MV-4-11 (cell line): ENCODE results near the gene RGS6.
A peak's percentile ranks its signal among the peaks of the same experiment; 100 is the strongest.

ENCODE experiments used
- DNase-seq: peaks from one replicate; lab custom pipeline; 2025; lab: John Stamatoyannopoulos, UW

The RGS6 gene

DNA sequence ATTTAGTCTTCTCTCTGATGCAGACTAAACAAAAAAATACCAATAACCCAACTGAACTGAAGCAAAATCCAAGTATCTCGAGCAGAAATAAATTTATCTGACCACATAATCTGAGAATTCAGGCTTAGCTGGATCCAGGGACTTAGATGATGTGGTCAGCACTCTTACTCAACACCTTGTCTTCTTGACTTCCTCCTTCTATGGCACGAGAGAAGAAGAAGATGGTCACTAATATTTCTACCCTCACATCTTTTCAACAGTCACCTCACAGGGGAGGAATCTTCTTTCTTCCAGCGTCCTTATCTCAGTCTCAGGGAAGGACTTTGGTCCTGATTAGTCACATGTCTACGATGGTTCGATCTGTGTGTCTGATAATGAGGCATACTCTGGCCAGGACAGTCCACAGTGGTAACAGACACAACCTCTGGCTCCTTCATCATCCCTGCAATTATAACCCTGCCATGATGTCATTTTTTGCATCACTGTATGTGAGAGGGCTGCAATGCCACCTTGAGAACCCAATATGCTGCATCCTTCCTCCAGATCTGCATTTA lies 15.8 kb downstream of the RGS6 start:
- DNase-seq = peak; percentile 21

DNA sequence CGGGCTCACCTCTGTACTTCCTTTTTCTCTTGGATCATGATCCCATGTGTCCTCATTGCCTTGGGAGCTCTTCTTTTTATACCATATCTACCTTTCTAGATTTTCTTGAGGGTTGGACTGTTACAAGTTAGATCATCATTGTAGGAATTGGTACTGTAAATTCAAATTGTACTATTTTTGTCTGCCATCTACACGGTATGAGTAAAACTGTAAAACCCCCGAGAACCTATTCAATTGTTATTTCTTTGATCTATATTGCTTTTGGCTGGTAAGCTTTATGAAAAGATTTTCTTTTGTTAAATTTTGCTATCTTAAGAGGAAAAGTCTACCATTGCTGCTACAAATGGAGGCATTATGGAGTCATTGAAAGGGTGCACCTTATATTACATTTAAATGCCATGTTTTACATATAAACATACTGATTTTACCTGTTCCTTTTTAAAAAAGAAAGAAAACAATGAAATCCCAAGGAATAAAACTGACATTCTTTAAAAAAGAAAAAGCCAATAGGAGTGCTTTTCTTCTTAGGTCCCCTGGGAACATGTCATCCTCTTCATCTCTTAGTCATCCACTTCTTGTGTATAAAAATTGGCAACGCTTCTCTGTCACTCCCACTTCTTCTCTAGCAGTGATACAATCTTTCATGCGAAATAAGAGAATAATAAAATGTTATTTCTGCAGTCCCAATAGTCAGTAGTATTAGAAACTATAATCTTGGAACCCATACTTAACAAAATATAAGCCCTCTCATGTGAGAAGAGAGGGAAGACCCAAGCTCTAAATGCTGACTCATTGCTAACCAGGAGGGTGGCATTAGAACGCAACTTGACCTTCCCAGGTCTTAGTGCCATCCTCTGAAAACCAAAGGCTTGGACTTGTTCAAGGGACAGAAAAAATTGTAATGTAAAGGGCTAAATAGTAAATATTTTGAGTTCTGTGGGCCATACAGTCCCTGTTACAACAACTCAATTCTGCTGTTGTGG lies 20.4 kb downstream of the RGS6 start:
- DNase-seq = no peak

DNA sequence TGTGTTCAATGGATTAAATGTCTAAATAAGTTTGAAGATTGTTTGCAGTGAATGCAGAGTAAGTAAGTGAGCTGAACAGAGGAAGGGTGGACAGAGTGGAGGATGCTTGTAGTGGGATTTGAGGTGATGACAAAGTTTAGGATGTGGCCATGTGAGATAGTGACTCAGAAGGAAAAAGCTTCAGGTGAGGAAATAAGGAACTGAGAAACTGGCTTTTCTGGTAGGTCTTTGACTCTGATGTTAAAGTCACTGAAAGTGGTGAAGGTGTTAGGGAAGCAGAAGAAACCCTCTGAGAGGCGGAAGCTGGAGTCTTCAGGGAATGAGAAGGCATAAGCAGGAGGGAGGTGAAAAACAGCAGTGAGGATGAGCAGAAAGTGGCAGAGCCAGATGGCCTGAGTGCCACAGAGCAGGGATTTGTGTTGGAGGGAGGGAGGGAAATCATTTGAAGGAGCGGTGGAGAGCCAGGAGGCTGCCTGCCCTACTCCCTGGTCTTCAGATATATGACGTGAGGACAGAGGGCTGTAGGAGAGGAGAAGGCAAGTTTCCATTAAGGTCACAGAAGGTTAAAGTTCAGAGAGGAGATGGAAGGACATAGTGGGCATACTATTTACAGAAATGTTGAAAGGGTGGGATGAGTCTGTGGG lies 24.8 kb downstream of the RGS6 start:
- DNase-seq = no peak

DNA sequence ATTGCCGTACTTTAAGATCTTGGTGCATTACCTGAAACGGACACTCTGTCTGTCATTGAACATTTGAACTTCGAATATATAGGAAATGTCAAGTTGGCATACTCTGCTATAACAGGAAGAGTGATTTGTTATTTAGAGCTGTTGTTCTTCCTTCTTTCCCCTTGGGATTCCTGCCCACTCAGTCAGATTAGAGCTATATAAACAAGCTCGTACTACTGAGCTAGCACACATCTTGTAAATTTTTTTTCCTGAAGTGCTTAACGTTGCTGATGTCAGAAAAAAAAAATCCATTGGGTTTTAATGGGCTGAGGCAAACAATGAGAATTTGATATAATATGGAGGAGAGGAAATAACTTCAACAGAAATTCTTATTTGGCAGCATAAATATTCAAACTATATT lies 26.8 kb downstream of the RGS6 start:
- DNase-seq = no peak

GRCh38 chr14:71960494-71961353 lies 28.5 kb downstream of the RGS6 start:
- DNase-seq = no peak

- DNase-seq = no peak
These were observed 29.7 kb downstream of the RGS6 start for GRCh38 chr14:71961972-71962371.

DNA sequence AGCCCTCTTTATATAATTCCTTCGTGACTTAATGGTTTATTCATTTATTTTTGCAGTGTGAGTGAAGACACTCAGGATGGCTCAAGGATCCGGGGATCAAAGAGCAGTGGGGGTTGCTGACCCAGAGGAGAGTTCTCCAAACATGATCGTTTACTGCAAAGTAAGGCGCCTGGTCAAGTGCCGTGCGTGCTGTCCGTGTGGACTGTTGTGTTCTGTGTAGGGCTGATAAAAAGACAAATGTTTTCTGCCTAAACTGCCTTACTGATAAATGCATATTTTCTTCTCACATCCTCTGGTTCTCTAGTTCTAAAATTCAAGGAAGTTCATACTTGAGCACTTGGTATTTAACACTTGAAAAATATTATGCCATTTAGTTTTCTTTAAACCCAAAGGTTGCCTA lies 32.5 kb downstream of the RGS6 start:
- DNase-seq = no peak

GRCh38 chr14:71966528-71966927 lies 34.3 kb downstream of the RGS6 start:
- no peak for DNase-seq

DNA sequence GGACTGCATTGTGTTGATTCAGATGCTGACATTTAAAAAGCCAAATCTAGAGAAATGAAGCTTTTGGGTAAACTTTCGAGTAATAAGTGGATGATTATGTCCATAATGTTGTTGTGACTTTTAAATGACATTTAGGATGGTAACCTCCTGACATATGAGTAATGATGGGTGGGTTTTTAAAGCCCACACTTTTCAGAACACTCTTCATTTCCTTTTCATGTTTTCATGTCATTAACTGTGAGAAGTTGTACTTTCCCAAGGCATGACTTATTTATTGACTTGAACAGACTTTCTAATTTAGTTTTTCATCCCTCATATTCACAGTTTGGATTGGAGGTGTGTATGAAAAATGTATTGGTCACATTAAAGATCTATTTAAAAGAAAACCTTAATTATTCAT lies 35.5 kb downstream of the RGS6 start:
- DNase-seq = no peak

DNA sequence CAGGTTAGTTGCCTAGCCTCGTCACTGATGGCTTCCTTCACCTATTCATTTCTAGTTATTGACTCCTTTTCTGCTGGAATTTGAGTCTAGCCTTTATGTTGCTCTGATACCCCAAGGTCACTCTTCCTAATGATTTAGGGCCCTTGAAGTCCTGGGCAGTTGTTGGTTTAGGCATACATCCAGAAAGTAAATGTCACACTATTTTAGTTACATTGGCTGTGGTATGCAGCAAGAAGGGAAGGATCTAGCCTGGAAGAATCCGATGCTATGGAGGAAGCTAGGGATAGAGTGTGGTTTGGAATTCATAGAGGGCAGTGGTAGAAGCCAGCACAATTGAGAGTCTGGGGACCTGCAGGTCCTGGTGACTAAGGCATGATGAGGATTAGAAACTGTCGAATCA lies 38.0 kb downstream of the RGS6 start:
- no peak for DNase-seq

GRCh38 chr14:71985538-71986189 lies 53.4 kb downstream of the RGS6 start:
- no peak for DNase-seq

- DNase-seq = no peak
These were observed 56.2 kb downstream of the RGS6 start for GRCh38 chr14:71988476-71988875.

- no peak for DNase-seq
These were observed 56.7 kb downstream of the RGS6 start for GRCh38 chr14:71988939-71989338.

DNA sequence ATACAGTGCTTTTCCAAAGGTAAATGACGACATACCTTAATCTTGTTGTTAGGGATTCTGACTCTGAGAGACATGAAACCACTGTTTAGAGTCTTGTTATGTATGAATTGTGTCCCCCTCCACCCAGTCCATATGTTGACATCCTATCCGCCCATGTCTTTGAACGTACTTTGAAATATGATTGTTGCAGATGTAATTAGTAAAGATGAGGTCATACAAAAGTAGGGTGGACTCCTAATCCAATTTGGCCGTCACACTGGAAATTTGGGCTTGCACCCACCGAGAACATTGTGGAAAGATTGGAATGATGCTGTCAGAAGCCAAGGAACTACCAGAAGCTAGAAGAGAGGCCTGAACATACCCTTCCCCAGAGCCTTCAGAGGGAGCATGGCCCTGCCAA lies 62.2 kb downstream of the RGS6 start:
- no peak for DNase-seq

- DNase-seq = no peak
These were observed 63.5 kb downstream of the RGS6 start for GRCh38 chr14:71995741-71996140.

- DNase-seq = no peak
These were observed 64.4 kb downstream of the RGS6 start for GRCh38 chr14:71996610-71997009.

DNA sequence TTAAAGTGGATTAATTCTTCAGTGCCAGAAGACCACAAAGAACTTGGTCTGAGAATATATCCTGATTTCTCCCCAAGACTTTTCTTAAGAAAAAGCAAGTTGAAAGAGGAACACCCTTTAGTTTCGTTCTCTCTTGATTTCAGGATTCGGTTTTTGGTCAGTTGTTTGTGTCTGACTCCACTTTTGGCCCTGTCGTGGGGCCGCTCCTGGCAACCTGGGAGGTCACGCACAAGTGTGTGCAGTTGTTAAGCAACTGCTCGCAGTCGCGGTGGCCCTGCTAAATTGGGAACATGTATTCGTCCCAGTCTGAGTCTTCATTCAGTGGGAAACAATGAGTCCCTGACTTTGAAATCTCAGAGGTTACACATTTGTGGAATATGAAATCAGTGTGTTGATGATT lies 68.7 kb downstream of the RGS6 start:
- DNase-seq = peak; percentile 77

DNA sequence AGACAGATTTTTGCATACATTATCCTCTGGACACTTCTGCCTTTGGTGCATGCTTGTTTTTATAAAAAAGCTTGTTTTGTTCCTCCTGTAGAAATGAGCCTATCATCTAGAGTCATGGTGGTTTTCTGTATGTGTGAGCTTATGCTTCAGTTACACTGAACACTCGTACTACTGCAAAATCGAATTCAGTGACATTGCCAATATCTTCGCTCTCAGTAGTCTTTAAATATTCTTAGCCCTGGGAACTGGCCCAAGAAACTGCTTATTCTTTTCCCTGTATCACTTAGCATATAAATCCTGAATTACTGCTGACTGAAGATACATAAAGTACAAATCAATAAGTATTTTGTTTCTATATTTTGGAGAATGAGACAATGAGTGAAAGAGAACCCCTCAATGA lies 70.5 kb downstream of the RGS6 start:
- DNase-seq = no peak

- no peak for DNase-seq
These were observed 76.4 kb downstream of the RGS6 start for GRCh38 chr14:72008666-72009065.

- DNase-seq = no peak
These were observed 78.2 kb downstream of the RGS6 start for GRCh38 chr14:72010474-72010873.

DNA sequence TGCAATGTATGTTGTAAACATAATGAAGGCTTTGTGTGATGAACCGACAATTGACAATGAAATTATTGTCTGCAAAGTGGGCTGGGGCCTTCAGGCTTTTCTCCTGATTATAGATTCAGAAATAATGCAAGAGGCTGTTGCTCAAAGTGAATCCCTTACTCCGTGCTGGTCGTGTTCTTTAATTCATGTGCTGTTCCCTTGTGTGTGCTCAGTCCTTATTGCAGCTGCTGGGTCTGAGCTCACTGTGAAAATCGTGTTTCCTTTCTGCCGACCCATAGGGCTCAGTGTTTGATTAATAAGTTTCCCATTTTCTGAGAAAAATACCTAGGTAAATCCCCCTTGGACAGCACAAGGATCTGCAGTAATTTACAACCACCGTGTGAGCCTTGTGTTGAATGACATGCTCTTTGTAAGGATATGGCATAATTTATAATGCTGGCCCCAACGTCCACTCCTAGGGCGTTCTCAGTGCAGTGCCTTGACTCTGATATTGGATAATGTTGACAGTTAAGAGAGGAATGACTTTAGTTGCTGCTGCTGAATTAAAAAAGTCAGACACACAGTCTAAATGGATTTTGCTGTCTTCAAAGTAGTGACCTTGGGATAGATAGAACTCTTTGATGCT lies 81.6 kb downstream of the RGS6 start:
- DNase-seq = no peak
